HCT116 (cell line): ENCODE measurements around the gene DOC2A.

Experiments used
- CTCF ChIP-seq, 3 experiments: fragments of 200-600 bp in 1 of 3; sonication (generic) in 1 of 3; IDR thresholded peaks in 2 of 3; conservative IDR thresholded peaks in 1 of 3; 2 replicates each; pipeline ENCODE4 v1.5.1; 2012 to 2017; ENCODE audit warnings: low read depth in 2 of 3, low read length in 2 of 3, antibody characterized with exemption in 1 of 3, borderline replicate concordance in 1 of 3, control low read depth in 1 of 3, mild to moderate bottlenecking in 1 of 3, mixed read lengths in 1 of 3, mixed run types in 1 of 3, moderate library complexity in 1 of 3; ENCODE audit not compliant: insufficient read depth in 1 of 3
- EZH2 ChIP-seq: fragments of 200-600 bp; sonication (generic); IDR thresholded peaks from 2 replicates; pipeline ENCODE4 v1.6.1; 2017; ENCODE audit warnings: antibody characterized with exemption, mixed run types
- POLR2A ChIP-seq: IDR thresholded peaks from 2 replicates; pipeline ENCODE4 v1.7.0; 2011; ENCODE audit warnings: borderline replicate concordance; ENCODE audit not compliant: insufficient read depth, insufficient read length; ENCODE audit errors: extremely low read depth
- POLR2AphosphoS5 ChIP-seq: IDR thresholded peaks from 2 replicates; pipeline ENCODE4 v1.6.1; 2011; ENCODE audit warnings: mild to moderate bottlenecking, low read depth, low read length, moderate library complexity
- RAD21 ChIP-seq: IDR thresholded peaks from 2 replicates; pipeline ENCODE4 v1.6.1; 2012; ENCODE audit warnings: low read depth, mild to moderate bottlenecking

- TF ChIP-seq POLR2AphosphoS5 (no peak), RAD21 (no peak), CTCF (IDR thresholded peaks at IDR 0.05 in 2 of 3, conservative IDR thresholded peaks at IDR 0.05 in 1 of 3; ENCODE audit: borderline replicate concordance in 1 of 3, insufficient read depth in 1 of 3, low read depth in 2 of 3, low read length in 2 of 3) (no peak), POLR2A (no peak), EZH2 (no peak)
These were observed 16.1 kb downstream of the DOC2A start for GRCh38 chr16:29994600-29995323.
